GM18498 (cell line): Measurements from ENCODE around the gene MTFR1L.

Experiments
- ATAC-seq: cut with Tn5 transposase; IDR thresholded peaks from one replicate; pipeline ENCODE4 v1.9.1; 2021; ENCODE audit warnings: mild to moderate bottlenecking, moderate library complexity; ENCODE audit not compliant: unreplicated experiment

MTFR1L gene

DNA sequence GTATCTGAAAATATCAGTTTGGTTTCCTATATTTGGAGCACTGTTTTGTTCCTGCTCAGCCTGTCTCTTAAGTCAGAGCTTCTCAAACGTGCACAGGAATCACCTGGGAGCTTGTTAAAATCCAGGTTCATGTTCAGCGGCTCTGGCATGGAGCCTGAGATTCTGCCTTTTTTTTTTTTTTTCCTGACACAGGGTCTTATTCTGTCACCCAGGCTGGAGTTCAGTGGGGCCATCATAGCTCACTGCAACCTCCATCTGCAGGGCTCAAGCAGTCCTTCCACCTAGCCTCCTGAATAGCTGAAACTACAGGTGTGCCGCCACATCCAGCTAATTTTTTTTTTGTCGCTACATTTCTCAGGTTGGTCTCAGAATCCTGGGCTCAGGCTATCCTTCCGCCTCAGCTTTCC, 32.0 kb upstream of the MTFR1L start:
- no peak for ATAC-seq

- no peak for ATAC-seq
These were observed 29.3 kb upstream of the MTFR1L start for GRCh38 chr1:25790472-25790871.

- ATAC-seq, result no peak
These were observed 27.6 kb upstream of the MTFR1L start for GRCh38 chr1:25792115-25792514.

DNA sequence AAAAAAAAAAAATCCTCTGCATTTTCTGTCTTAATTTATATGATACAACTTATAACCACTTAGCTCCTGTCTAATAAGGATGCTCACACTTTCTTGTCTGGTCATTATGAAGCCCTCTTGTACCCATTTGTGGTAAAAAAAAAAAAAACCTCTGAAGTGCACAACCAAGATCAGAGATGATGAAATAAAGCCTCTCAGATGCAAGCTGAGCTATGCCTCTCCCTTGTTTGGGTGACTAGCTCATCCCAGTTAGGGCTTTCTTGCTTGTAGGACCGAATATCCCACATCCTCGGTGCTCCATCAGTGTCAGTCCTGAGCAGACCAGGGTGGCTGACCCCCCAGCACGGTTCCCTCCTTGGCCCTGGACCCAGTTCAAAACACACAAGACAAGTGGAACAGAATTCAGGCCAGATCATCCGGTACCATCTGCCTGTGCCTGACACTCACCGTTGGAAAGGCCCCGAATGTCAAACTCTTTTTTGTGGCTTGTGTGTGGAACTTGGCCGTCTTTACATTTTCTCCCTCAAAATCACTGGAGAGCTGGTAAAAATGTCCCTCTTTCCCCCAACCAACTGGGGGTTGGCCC, 26.1 kb upstream of the MTFR1L start:
- ATAC-seq, result no peak

DNA sequence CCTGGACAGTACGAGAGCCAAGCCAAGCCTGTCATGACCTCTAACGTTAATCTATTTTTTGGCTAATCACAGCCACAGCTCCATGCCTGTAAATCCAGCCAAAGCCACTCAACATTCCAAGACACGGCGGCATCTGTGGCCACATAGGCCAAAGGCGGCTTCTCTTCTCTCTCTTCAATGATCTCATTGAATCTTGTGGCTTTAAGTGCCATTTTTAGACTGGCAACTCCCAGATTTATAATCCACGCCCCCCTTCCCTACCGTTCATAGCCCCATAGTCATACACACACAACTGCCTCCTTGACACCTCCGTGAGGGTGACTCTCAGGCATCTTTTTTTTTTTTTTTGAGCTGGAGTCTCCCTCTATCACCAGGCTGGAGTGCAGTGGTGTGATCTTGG, 25.4 kb upstream of the MTFR1L start:
- no peak for ATAC-seq

DNA sequence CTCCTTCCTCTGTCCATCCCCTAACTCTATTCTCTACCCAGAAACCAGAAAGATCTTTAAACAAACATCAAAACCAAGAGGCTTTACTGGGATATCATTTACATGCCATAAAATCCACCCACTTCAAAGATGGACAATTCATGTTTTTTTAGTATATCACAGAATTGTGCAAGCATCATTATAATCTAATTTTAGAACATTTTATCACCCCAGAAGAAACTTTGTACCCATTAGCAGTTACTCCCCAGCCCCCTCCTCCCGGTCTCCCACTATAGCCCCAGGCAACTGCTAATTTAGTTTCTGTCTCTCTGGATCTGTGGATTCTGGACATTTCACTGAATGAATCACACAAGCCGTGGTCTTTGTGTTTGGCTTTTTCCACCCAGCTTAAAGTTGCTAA, 24.5 kb upstream of the MTFR1L start:
- no peak for ATAC-seq

- ATAC-seq, result no peak
These were observed 23.6 kb upstream of the MTFR1L start for GRCh38 chr1:25795946-25796810.

DNA sequence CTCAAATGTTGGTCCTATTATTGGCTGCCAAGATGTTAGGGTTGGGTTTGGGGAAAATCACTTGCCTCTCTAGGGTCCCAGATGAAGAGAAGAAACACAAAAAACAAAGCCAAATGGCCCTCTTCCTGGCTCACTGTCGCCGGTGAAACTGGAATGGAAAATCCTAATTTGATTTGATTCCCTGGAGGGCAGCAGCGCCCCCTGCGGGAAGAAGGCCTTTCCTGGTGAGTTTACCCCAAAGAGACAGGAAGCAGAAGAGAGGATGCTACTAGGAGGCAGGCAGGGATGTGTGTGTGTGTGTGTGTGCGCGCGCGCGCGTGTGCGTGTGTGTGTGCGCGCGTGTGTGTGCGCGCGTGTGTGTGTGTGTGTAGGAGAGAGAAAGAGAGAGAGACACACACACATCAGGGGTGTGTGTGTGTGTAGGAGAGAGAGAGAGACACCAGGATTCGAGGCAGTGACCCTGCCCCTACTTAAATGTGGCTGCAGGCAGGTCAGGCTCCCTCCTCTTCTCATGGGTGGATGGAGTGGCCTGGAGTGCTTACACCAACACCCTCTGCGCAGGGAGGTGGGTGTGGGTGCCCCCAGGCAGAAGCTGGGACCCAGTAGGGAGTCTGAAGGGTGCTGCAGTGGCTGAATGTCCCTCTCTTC, 22.8 kb upstream of the MTFR1L start:
- ATAC-seq, result no peak

DNA sequence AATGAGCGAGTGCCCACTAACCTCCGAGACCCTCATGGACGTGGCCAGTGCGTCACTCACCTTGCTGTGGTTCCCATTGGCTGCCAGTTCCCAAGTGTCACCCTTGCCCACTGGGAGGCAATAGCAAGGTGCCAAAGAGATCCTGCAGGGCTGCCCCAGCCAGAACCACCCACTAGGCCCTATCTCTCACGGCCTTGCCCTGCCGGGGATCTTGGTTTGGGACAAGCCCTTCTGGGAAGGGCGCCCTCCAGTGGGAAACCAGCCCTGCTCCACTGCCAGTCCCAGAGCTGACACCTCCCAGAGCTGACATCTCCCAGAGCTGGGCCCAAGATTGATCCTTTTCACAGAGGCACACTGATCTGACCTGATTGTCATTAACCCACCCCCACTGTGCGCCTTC, 21.8 kb upstream of the MTFR1L start:
- no peak for ATAC-seq

- ATAC-seq, result no peak
These were observed 20.9 kb upstream of the MTFR1L start for GRCh38 chr1:25798666-25799351.

- ATAC-seq, result no peak
These were observed 20.3 kb upstream of the MTFR1L start for GRCh38 chr1:25799352-25799934.

- no peak for ATAC-seq
These were observed 19.6 kb upstream of the MTFR1L start, which contains the start of gene SELENON for GRCh38 chr1:25799935-25800702. Gene SELENON, plus strand, starts transcription at chr1:25800193. Its CDS starts 38 bp downstream, at chr1:25800231.

GRCh38 chr1:25800703-25801377, 18.9 kb upstream of the MTFR1L start:
- ATAC-seq, result no peak

GRCh38 chr1:25802915-25803314, 16.8 kb upstream of the MTFR1L start:
- no peak for ATAC-seq

DNA sequence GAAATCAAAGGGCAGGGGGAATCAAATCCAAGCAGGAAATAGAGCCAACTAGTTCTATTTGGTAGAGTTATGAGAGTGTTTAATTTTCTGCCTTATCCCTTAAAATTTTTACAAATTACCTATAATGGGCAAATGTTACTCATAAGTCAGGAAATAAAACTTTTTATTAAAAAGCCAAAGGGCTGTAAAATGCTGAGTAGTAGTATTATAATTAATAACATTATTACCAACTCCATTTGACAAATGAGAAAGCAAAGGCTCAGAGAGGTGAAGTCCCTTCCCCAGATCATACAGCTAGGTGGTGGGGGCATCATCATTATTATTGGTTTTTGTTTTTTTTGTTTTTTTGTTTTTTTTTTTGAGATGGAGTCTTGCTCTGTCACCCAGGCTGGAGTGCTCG, 16.4 kb upstream of the MTFR1L start:
- ATAC-seq, result no peak

DNA sequence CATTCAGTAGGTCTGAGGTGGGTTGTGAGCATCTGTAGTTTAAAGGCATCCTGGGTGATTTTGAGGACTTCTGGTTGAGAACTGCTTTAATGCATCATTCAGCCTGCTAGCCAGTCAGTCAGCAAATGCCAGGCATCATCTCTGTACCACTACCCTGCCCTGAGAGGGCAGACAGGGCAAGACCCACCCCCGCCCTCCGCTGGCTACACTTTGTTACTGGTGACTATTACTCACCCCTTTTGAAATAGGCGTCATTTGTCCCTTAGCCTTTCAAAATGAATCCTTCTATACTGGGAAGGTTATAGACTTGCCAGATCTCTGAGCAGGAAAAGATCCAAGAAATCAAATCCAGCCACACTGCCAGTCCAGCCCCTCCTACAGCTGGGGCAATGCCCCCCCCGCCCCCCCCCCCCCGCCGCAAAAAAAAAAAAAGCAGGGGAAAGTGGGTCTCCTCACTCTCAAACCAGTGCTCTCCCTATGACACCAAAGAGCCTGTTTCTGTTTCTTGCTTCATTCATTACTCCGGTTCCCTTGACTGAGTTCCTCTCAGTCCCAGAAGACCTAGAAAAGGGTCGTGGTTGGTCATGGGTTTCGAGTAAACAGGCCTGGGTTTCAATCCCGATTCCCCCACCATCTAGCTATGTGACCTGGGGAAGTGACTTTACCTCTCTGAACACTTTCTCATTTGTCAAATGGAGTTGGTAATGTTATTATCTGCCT, 15.3 kb upstream of the MTFR1L start:
- ATAC-seq, result no peak

DNA sequence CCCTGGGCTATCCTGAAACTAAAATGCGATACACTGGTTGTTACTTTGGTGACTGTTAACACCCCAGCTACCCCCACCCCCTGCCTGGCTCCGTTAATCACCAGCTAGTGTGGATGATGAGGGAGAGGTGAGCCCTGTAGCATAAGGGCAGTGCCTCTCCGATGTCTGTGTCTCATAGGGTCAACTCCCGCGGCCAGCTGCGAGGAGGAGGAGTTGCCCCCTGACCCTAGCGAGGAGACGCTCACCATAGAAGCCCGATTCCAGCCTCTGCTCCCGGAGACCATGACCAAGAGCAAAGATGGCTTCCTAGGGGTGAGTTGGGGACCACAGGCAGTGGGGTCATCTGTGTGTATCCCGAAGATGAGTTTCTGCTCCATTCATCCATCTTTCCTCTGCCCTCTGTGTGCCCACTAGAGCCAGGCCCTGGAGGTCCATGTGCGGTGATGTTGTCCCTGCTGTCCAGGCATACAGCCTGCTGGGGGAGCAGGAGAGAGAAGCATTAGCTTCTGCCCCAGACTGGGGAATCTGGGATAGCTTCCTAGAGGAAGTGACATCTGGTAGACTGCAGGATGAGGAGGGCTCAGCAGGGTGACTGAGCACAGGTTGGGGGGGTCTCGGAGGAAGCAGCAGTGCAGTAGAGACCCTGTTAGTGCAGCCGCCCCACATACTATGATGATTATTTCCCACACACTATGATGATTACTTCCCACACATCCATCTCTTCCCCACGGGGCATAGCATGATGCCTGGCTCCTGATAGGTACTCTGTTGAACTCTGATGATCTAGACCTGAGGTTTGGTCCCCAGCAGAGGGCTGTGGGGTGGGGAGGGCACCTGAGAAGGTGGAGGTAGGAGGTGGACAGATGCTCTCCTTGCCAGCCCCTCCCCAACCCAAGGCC, 14.5 kb upstream of the MTFR1L start:
- no peak for ATAC-seq

DNA sequence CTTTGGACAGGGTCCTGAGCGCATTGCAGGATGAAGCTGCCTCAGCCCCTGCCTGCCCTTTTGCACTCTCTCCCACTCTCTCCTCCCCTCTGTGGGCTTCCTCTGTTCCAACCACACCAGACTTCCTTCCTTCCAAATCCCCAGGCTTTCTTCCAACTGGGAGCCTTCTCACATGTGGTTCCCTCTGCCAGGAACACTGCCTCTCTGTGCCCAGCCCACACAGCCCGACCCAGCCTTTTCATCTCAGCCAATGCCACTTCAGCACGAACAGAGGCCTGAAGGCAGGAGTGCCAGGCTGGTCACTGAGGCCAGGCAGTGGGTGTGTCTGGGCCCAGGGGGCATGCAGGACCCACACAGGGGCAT, 13.9 kb upstream of the MTFR1L start:
- ATAC-seq, result no peak
